ENCODE measurements around the gene SHTN1.

SHTN1 gene

DNA sequence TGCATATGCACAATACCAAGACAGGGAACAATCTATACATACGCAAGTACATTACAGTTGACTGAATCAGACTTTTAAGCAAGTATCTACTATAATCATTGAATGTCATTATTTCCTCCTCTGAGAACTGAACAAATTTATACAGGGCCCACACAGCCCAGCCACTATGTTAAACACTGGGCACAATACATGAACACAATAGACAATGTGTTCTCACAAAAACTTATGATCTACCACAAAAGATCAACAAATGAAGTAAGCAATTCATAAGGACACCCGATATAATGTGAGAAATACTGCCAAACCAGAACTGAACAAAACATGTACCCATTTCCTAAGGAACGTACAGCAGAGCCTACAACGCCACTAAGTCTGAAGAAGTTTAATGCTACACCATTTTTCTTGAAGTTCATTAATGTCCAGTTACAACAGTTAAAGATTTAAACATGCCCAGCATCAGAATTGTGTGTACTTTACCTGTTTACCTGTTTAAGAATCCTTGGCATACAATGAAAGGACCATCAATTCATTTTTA, 31.5 kb downstream of the SHTN1 start:
- Histone ChIP-seq H3K4me1 (peaks cover 48% of the 10 kb centered on the region), H3K4me3 (no peak overlapping the region), H3K36me3 (replicated peaks) (no peaks in the 10 kb centered on the region), H3K27me3 (ENCODE audit: low read depth) (no peaks in the 10 kb centered on the region), H3K9me3 (no peaks in the 10 kb centered on the region)
- in situ Hi-C loops (cut with MboI; ENCODE audit: low sequenced_read_pairs), result no loop called here
- DNase-seq (ENCODE audit: low spot score in 2 of 2), result no peak

DNA sequence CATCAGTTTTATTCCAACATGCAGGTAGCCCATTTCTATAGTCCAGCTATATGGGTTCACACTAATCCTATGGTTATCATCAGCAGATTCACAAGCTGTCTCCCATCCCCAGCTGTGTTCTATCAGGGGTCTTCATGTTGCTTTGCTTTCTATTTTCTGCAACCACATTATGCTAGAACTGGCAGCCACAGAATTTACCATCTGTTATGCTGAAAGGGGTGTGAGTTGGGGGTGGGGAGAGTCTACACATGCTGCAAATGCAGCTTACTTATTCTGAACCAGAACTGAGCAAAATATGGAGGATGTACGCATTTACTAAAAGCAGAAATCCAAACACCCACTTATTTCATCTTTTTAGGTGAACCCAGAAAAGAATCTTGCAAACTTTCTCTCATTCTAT, 32.9 kb downstream of the SHTN1 start:
- in situ Hi-C loops (cut with MboI; ENCODE audit: low sequenced_read_pairs), result no loop called here
- DNase-seq (ENCODE audit: low spot score in 2 of 2), result no peak
- Histone ChIP-seq H3K36me3 (replicated peaks) (peaks cover 6% of the 10 kb centered on the region), H3K4me3 (no peak overlapping the region), H3K4me1 (peaks cover 54% of the 10 kb centered on the region), H3K27me3 (ENCODE audit: low read depth) (no peaks in the 10 kb centered on the region), H3K9me3 (no peaks in the 10 kb centered on the region)

DNA sequence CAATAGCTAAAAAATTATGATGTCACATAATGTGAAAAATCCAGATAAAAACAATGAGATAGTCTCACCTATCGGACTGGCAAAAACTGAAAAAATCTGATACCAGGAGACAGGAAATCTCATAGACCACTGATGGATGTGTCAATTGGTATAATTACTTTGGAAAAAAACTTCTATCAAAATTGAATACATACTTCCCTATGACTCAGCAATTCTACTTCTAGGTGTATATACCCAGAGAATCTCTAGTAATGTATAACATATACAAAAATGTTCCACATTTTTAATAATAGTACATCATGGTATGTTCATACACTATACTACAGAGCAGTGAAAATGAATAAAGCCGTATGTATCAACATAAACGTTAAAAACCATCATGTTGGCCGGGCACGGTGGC, 34.9 kb downstream of the SHTN1 start:
- in situ Hi-C loops (cut with MboI; ENCODE audit: low sequenced_read_pairs), result no loop called here
- H3K9me3 ChIP-seq, result no peaks in the 10 kb centered on the region

GRCh38 chr10:116968331-116968730, 36.7 kb downstream of the SHTN1 start:
- Histone ChIP-seq H3K36me3 (replicated peaks) (peaks cover 17% of the 10 kb centered on the region), H3K4me1 (peaks cover 19% of the 10 kb centered on the region), H3K27me3 (ENCODE audit: low read depth) (no peaks in the 10 kb centered on the region), H3K9me3 (no peaks in the 10 kb centered on the region), H3K4me3 (no peak overlapping the region)
- DNase-seq (ENCODE audit: low spot score in 2 of 2), result peak in 1 of 2 experiments; percentile 97
- in situ Hi-C loops (cut with MboI; ENCODE audit: low sequenced_read_pairs), result no loop called here

More for the DNA sequence above, 34.9 kb downstream of the SHTN1 start:
- Histone ChIP-seq H3K4me1 (peaks cover 33% of the 10 kb centered on the region), H3K4me3 (no peak overlapping the region), H3K27me3 (ENCODE audit: low read depth) (no peaks in the 10 kb centered on the region), H3K36me3 (replicated peaks) (peaks cover 17% of the 10 kb centered on the region)
- DNase-seq (ENCODE audit: low spot score in 2 of 2), result no peak

DNA sequence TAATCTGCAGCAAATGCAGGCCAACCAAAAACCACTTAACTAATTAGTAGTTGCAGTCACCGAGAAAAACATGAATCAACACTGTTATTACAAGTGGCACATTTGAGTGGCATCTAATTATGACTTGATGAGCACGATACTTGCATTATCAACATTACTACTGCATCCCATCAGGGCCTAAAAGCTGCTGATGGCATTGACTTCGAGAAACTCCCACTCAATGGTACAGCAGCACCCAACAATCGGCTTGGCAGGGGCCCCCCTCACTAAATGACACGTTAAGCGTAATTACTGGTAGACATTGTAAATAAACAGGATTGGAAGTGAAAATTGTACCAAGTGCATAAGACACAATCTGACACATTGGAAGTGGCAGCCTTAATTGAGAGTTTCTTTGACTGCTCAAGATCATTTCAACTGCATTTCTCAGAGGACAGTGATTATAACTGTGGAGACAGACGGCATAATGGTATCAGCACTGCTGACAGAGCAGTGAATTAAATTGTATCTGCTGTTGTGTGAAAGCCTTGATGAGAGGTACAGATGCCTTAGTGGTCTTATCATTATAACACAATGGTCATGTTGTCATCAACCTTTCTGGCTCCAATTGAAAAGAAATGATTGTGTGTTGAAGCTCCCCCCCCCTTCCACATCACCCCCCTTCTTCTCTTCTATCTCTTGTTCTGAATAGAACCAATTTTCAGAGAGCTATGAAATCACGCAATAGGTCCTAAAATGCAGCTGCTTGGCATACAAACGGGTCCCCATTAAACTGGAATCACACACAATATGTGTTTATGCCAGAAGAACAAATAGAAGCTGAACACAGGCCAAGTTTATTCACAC, 43.4 kb downstream of the SHTN1 start:
- Histone ChIP-seq H3K4me3 (no peak overlapping the region), H3K4me1 (peaks cover 21% of the 10 kb centered on the region), H3K27me3 (ENCODE audit: low read depth) (no peaks in the 10 kb centered on the region), H3K9me3 (no peaks in the 10 kb centered on the region), H3K36me3 (replicated peaks) (peaks cover 8% of the 10 kb centered on the region)
- DNase-seq (ENCODE audit: low spot score in 2 of 2), result peak; percentile 28 to 82
- in situ Hi-C loops (cut with MboI; ENCODE audit: low sequenced_read_pairs), result no loop called here

DNA sequence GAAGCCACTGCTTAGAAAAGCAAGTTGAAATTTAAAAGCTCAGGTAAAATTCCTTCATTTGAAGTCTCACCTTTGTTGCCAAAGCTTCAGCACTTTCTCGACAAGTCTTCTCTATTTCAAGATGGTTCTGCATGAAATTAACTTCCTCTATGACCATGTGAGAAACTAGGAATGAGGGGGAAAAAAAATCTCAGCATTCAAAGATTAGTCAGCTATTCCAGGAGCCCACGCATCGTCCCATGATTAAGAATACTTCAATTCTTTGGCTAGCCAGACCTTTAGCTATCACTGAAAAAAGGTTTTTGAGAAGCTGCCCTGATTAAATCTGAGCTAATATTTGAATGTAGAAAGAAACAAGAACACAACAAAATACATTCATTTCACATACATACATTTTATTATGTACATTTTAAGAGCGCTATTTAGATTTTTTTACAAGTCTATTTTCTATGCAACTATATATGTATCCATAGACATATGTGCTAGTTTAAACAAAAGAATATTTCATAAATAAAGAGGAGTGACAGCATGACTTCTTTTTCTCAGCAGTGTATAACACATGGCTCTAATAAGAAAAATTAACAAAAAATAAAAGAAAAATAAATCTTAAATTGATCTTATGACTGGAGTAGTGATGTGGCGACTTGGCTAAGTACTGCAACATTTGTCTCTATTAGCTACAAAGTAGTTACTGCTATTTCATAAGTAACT, 44.8 kb downstream of the SHTN1 start:
- Histone ChIP-seq H3K27me3 (ENCODE audit: low read depth) (no peaks in the 10 kb centered on the region), H3K4me1 (peaks cover 21% of the 10 kb centered on the region), H3K36me3 (replicated peaks) (peaks cover under 1% of the 10 kb centered on the region; the same call in 1 of the 2 replicates), H3K9me3 (no peaks in the 10 kb centered on the region), H3K4me3 (no peak overlapping the region)
- DNase-seq (ENCODE audit: low spot score in 2 of 2), result no peak
- in situ Hi-C loops (cut with MboI; ENCODE audit: low sequenced_read_pairs), result no loop called here

GRCh38 chr10:116952729-116953128, 52.3 kb downstream of the SHTN1 start:
- Histone ChIP-seq H3K9me3 (no peaks in the 10 kb centered on the region), H3K27me3 (ENCODE audit: low read depth) (no peaks in the 10 kb centered on the region), H3K4me3 (no peak overlapping the region), H3K36me3 (replicated peaks) (peaks cover 26% of the 10 kb centered on the region), H3K4me1 (peaks cover 7% of the 10 kb centered on the region)
- in situ Hi-C loops (cut with MboI; ENCODE audit: low sequenced_read_pairs), result no loop called here
- no peak for DNase-seq (ENCODE audit: low spot score in 2 of 2)

DNA sequence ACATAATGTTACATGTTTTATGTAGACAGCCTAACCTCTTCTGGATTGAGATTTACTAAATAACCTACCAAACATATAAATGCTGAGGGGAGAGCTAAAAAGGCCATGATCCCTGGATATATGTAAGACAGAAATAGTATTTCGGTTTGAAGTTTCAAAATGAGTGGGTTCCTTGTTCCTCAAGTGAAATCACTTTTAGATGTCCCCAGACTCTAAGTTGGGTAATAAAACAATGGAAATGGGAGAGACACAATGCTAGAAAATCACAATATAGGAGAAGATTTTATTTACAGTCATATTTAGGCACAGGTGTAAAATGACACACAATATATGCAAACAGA, 56.5 kb downstream of the SHTN1 start:
- Histone ChIP-seq H3K36me3 (replicated peaks) (peaks cover 30% of the 10 kb centered on the region), H3K9me3 (no peaks in the 10 kb centered on the region), H3K27me3 (ENCODE audit: low read depth) (no peaks in the 10 kb centered on the region), H3K4me1 (peaks cover 8% of the 10 kb centered on the region), H3K4me3 (no peak overlapping the region)
- in situ Hi-C loops (cut with MboI; ENCODE audit: low sequenced_read_pairs), result no loop called here
- DNase-seq (ENCODE audit: low spot score in 2 of 2), result no peak

GRCh38 chr10:116947841-116948529, 57.0 kb downstream of the SHTN1 start:
- Histone ChIP-seq H3K4me3 (no peak overlapping the region), H3K36me3 (replicated peaks) (peaks cover 29% of the 10 kb centered on the region), H3K4me1 (peaks cover 8% of the 10 kb centered on the region), H3K9me3 (no peaks in the 10 kb centered on the region), H3K27me3 (ENCODE audit: low read depth) (no peaks in the 10 kb centered on the region)
- no peak for DNase-seq (ENCODE audit: low spot score in 2 of 2)
- in situ Hi-C loops (cut with MboI; ENCODE audit: low sequenced_read_pairs), result no loop called here

DNA sequence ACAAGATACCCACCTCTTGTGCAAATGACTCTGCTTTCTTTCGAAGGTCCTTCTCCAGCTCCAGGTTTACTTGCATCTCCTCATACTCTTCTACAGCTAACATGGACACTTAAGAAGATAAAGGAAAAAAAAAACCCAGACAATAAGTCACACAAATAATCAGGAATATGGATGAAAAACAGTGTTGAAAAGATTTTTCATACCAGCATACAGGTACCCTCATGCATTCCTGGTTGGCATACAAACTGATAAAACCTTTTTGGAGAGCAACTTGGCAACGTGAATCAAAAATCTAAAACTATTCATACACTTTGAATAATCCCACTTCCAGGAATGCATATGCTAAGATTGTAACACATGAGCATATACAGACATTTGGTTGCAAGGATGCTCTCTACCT, 60.1 kb downstream of the SHTN1 start:
- no peaks in the 10 kb centered on the region for H3K27me3 ChIP-seq (ENCODE audit: low read depth)
- in situ Hi-C loops (cut with MboI; ENCODE audit: low sequenced_read_pairs), result no loop called here
- H3K4me1 ChIP-seq, result peaks cover 8% of the 10 kb centered on the region
- no peaks in the 10 kb centered on the region for H3K9me3 ChIP-seq
- H3K4me3 ChIP-seq, result no peak overlapping the region
- H3K36me3 ChIP-seq (replicated peaks), result peaks cover 18% of the 10 kb centered on the region
- no peak for DNase-seq (ENCODE audit: low spot score in 2 of 2)

DNA sequence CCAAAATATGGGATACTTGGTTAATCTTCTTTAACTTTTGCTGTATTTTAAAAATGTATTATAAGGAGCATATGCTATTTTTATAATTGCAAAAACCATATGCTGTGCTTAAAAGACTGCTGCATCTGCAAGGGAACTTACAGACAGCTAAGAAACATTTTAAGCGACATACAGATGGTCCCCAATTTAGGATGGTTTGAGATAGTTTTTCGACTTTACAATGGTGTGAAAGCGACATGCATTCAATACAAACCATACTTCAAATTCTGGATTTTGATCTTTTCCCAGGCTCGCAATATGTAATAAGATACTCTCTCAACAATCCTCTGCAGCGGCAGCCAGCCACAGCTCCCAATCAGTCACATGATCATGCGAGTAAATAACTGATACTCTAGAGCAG, 73.2 kb downstream of the SHTN1 start:
- no peak overlapping the region for H3K4me3 ChIP-seq
- no peaks in the 10 kb centered on the region for H3K9me3 ChIP-seq
- no peak for DNase-seq (ENCODE audit: low spot score in 2 of 2)
- no peaks in the 10 kb centered on the region for H3K27me3 ChIP-seq (ENCODE audit: low read depth)
- peaks cover 2% of the 10 kb centered on the region for H3K4me1 ChIP-seq
- peaks cover 13% of the 10 kb centered on the region for H3K36me3 ChIP-seq (replicated peaks)
- in situ Hi-C loops (cut with MboI; ENCODE audit: low sequenced_read_pairs), result no loop called here

DNA sequence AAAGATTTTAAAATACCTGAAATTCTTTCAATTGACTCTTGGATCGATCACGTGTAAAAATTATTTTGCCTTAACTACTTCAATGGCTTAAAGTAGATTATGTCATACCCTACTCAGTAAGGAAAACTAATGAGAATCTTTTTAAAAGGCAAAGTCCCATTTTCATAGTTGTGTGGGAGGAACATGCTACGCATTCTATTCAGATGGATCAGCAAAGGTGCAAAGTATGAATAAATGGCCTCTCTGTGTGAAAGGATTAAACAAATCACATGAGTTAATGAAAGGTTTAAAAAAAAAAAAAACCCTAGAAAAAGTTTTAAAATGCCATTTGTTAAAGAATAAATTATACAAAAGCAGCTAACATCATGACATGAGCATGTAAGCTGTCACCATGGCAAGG, 78.6 kb downstream of the SHTN1 start:
- in situ Hi-C loops (cut with MboI; ENCODE audit: low sequenced_read_pairs), result no loop called here
- peaks cover 17% of the 10 kb centered on the region for H3K36me3 ChIP-seq (replicated peaks)

DNA sequence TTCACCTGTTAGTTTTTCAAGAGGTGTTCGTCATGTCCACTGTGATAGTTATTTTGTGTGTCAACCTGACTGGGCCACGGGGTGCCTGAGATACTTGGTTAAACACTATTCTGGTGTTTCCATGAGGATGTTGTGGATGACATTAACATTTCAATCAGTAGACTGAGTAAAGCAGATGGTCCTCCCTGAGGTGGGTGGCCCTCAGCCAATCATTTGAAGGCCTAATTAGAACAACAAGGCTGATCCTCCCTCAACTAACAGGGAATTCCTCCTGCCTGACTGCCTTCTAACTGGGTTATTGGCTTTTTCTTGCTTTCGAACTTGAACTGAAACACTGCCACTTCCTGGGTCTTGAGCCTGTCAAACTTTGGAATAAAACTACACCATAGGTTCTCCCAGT, 79.9 kb downstream of the SHTN1 start:
- Histone ChIP-seq H3K9me3 (no peaks in the 10 kb centered on the region), H3K4me1 (peaks cover 10% of the 10 kb centered on the region), H3K4me3 (no peak overlapping the region), H3K36me3 (replicated peaks) (peaks cover 22% of the 10 kb centered on the region), H3K27me3 (ENCODE audit: low read depth) (no peaks in the 10 kb centered on the region)
- DNase-seq (ENCODE audit: low spot score in 2 of 2), result no peak
- in situ Hi-C loops (cut with MboI; ENCODE audit: low sequenced_read_pairs), result no loop called here

More for the DNA sequence above, 78.6 kb downstream of the SHTN1 start:
- no peaks in the 10 kb centered on the region for H3K9me3 ChIP-seq
- H3K4me3 ChIP-seq, result no peak overlapping the region
- no peaks in the 10 kb centered on the region for H3K27me3 ChIP-seq (ENCODE audit: low read depth)
- peaks cover 10% of the 10 kb centered on the region for H3K4me1 ChIP-seq
- peak in 1 of 2 experiments; percentile 44 for DNase-seq (ENCODE audit: low spot score in 2 of 2)

DNA sequence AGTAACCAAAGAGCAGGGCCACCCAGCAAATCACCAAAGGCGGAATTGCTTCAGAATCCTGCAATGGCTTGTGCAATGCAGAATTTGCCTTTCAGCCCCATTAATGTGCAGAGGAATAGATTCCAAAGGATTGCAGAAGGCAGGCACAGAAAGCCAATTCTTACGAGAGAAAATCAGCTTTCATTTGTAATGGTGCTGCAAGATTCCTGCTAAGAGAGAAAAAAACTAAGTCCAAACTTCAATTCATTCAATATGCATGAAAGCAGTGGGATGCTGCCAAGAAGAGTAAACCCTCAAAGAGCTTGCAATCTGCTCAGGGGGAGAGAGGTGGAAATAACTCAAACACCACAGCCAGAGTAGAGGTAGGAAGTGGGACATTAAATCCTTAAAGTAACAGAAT, 85.3 kb downstream of the SHTN1 start:
- Histone ChIP-seq H3K36me3 (replicated peaks) (peaks cover 20% of the 10 kb centered on the region), H3K4me1 (peaks cover 7% of the 10 kb centered on the region), H3K9me3 (no peaks in the 10 kb centered on the region), H3K4me3 (no peak overlapping the region), H3K27me3 (ENCODE audit: low read depth) (no peaks in the 10 kb centered on the region)
- DNase-seq (ENCODE audit: low spot score in 2 of 2), result no peak
- in situ Hi-C loops (cut with MboI; ENCODE audit: low sequenced_read_pairs), result no loop called here
